CD4-positive, CD25-positive, alpha-beta regulatory T cell (primary cell): ENCODE data around the gene NCKAP5. TPM values are rescaled to one million over a fixed set of nuclear protein-coding genes. Genes with fewer than 3 reads are reported as not detected.
"Not testable (repeated sequence)": the region's sequence is repeated elsewhere in the genome, so short reads cannot be mapped to it uniquely, and the experiment has no call there.

Experiments
- ATAC-seq, 2 donors: fragments of 150-1000 bp; cut with Tn5 transposase; one replicate each; pipeline ENCODE4 v1.10.0; 2021; ENCODE audit warnings: low read depth in 2 of 2, moderate number of reproducible peaks in 2 of 2, moderate library complexity in 1 of 2
- DNase-seq, 3 donors: peaks; one replicate each; pipeline versions ENCODE4 v3.0.0 to v3.0.0-alpha.2; 2012 to 2022; ENCODE audit warnings: mixed read lengths in 1 of 3
- H3K27ac ChIP-seq: one replicate; pipeline ENCODE4 v1.7.0; 2013; ENCODE audit warnings: mild to moderate bottlenecking, low read length; ENCODE audit not compliant: insufficient read depth, poor library complexity, severe bottlenecking
- H3K27me3 ChIP-seq: one replicate; pipeline ENCODE4 v1.7.0; 2013; ENCODE audit warnings: low read length; ENCODE audit not compliant: control insufficient read depth, insufficient read depth
- H3K36me3 ChIP-seq: one replicate; pipeline ENCODE4 v1.7.0; 2013; ENCODE audit warnings: mild to moderate bottlenecking, low read length, moderate library complexity; ENCODE audit not compliant: control insufficient read depth, insufficient read depth
- H3K4me1 ChIP-seq: 2 replicates; pipeline ENCODE4 v1.7.0; 2013; ENCODE audit warnings: mild to moderate bottlenecking, low read length; ENCODE audit not compliant: insufficient read depth, control insufficient read depth, poor library complexity, severe bottlenecking
- H3K4me3 ChIP-seq: one replicate; pipeline ENCODE4 v1.7.0; 2013; ENCODE audit warnings: low read depth, mild to moderate bottlenecking, low read length, moderate library complexity
- H3K9me3 ChIP-seq, 2 experiments: 1 replicate in 1 of 2; 2 replicates in 1 of 2; pipeline ENCODE4 v1.7.0; 2013; ENCODE audit warnings: low read length in 2 of 2, mild to moderate bottlenecking in 1 of 2, moderate library complexity in 1 of 2; ENCODE audit not compliant: control insufficient read depth in 2 of 2
- H3K27ac Mint-ChIP-seq, 3 donors: one replicate each; pipeline ENCODE4 v1.8.0; 2020 to 2022; ENCODE audit warnings: mild to moderate bottlenecking in 3 of 3, mixed read lengths in 3 of 3, moderate library complexity in 2 of 3
- H3K27me3 Mint-ChIP-seq: one replicate; pipeline ENCODE4 v1.8.0; 2022; ENCODE audit warnings: mild to moderate bottlenecking, mixed read lengths
- H3K36me3 Mint-ChIP-seq: one replicate; pipeline ENCODE4 v1.8.0; 2020; ENCODE audit warnings: mixed read lengths
- H3K4me1 Mint-ChIP-seq, 4 donors: one replicate each; pipeline ENCODE4 v1.8.0; 2020 to 2022; ENCODE audit warnings: mixed read lengths in 4 of 4, mild to moderate bottlenecking in 1 of 4
- H3K4me3 Mint-ChIP-seq, 4 donors: one replicate each; pipeline ENCODE4 v1.8.0; 2020 to 2022; ENCODE audit warnings: mild to moderate bottlenecking in 4 of 4, mixed read lengths in 4 of 4, moderate library complexity in 3 of 4
- H3K9me3 Mint-ChIP-seq, 7 donors: one replicate each; pipeline ENCODE4 v1.8.0; 2020 to 2022; ENCODE audit warnings: mixed read lengths in 7 of 7, mild to moderate bottlenecking in 3 of 7, moderate library complexity in 2 of 7
- polyA plus RNA-seq, 4 donors: library from polyadenylated mRNA; unstranded; fragments of 300-500 nt; fragmentation: Illumina TruSeq; gene quantifications; one replicate each; pipeline ENCODE4 v1.2.3, GENCODE V29; 2021
- total RNA-seq: library from RNA; stranded (reverse); gene quantifications from one replicate; pipeline ENCODE4 v1.2.3, GENCODE V29; 2022

NCKAP5 gene
- total and polyA plus RNA-seq, 5 donors from 2014 or later: not detected

- H3K4me1 Mint-ChIP-seq: no peaks in the 10 kb centered on the region
- H3K4me3 Mint-ChIP-seq: no peak overlapping the region
- DNase-seq (no peak), ATAC-seq (no peak)
- Histone ChIP-seq H3K4me1 (no peaks in the 10 kb centered on the region), H3K36me3 (no peaks in the 10 kb centered on the region), H3K27me3 (no peaks in the 10 kb centered on the region), H3K4me3 (no peak overlapping the region), H3K27ac (no peak overlapping the region), H3K9me3 (no peaks in the 10 kb centered on the region)
- H3K9me3 Mint-ChIP-seq: peaks cover 0 to 6% (median 3%) of the 10 kb centered on the region in 7 donors
- no peaks in the 10 kb centered on the region for H3K27me3 Mint-ChIP-seq
- H3K27ac Mint-ChIP-seq: no peak overlapping the region
- no peaks in the 10 kb centered on the region for H3K36me3 Mint-ChIP-seq
Observed at GRCh38 chr2:132715386-132716351, 852.6 kb downstream of the NCKAP5 start.

GRCh38 chr2:132703396-132703795 lies 864.9 kb downstream of the NCKAP5 start:
- Mint-ChIP-seq H3K27ac (no peak overlapping the region), H3K9me3 (peaks cover 0 to 7% (median 2%) of the 10 kb centered on the region in 7 donors)
- ATAC-seq: no peak

GRCh38 chr2:132701810-132702209 lies 866.5 kb downstream of the NCKAP5 start:
- H3K27ac ChIP-seq: no peak overlapping the region
- Mint-ChIP-seq H3K27ac (no peak overlapping the region), H3K27me3 (no peaks in the 10 kb centered on the region), H3K4me1 (no peaks in the 10 kb centered on the region), H3K4me3 (no peak overlapping the region), H3K36me3 (no peaks in the 10 kb centered on the region), H3K9me3 (peaks cover 0 to 3% (median 2%) of the 10 kb centered on the region in 7 donors)
- ATAC-seq (no peak), DNase-seq (no peak)
- H3K9me3 ChIP-seq: no peaks in the 10 kb centered on the region
- no peak overlapping the region for H3K4me3 ChIP-seq
- H3K36me3 ChIP-seq: no peaks in the 10 kb centered on the region
- no peaks in the 10 kb centered on the region for H3K27me3 ChIP-seq
- H3K4me1 ChIP-seq: no peaks in the 10 kb centered on the region

More at GRCh38 chr2:132703396-132703795, 864.9 kb downstream of the NCKAP5 start:
- H3K27me3 ChIP-seq: no peaks in the 10 kb centered on the region
- Mint-ChIP-seq H3K4me3 (no peak overlapping the region), H3K27me3 (no peaks in the 10 kb centered on the region), H3K36me3 (no peaks in the 10 kb centered on the region), H3K4me1 (no peaks in the 10 kb centered on the region)
- no peak overlapping the region for H3K27ac ChIP-seq
- H3K4me3 ChIP-seq: no peak overlapping the region
- DNase-seq: no peak
- no peaks in the 10 kb centered on the region for H3K9me3 ChIP-seq
- no peaks in the 10 kb centered on the region for H3K4me1 ChIP-seq
- H3K36me3 ChIP-seq: no peaks in the 10 kb centered on the region

- DNase-seq, H3K4me3 ChIP-seq, H3K9me3 Mint-ChIP-seq, H3K27ac ChIP-seq, H3K4me1 ChIP-seq, H3K9me3 ChIP-seq, H3K4me1 Mint-ChIP-seq, H3K27me3 Mint-ChIP-seq, H3K4me3 Mint-ChIP-seq, H3K27ac Mint-ChIP-seq, H3K36me3 ChIP-seq, H3K36me3 Mint-ChIP-seq, ATAC-seq, H3K27me3 ChIP-seq: not testable (repeated sequence)
Observed at GRCh38 chr2:132699802-132700201, 868.5 kb downstream of the NCKAP5 start.

- not testable (repeated sequence) for H3K4me1 Mint-ChIP-seq, H3K27me3 Mint-ChIP-seq, H3K27me3 ChIP-seq
Observed at GRCh38 chr2:132698347-132698746, 869.9 kb downstream of the NCKAP5 start.

GRCh38 chr2:132697556-132698205 lies 870.6 kb downstream of the NCKAP5 start:
- Histone ChIP-seq H3K9me3 (no peaks in the 10 kb centered on the region), H3K4me3 (no peak overlapping the region), H3K27ac (no peak overlapping the region), H3K36me3 (no peaks in the 10 kb centered on the region), H3K27me3 (no peaks in the 10 kb centered on the region), H3K4me1 (no peaks in the 10 kb centered on the region)
- Mint-ChIP-seq H3K27me3 (no peaks in the 10 kb centered on the region), H3K4me3 (no peak overlapping the region), H3K4me1 (no peaks in the 10 kb centered on the region), H3K27ac (no peak overlapping the region), H3K9me3 (peaks cover 0 to 5% (median 2%) of the 10 kb centered on the region in 7 donors), H3K36me3 (no peaks in the 10 kb centered on the region)
- ATAC-seq: no peak
- no peak for DNase-seq

More at GRCh38 chr2:132698347-132698746, 869.9 kb downstream of the NCKAP5 start:
- not testable (repeated sequence) for H3K27ac Mint-ChIP-seq, ATAC-seq, H3K36me3 Mint-ChIP-seq, H3K9me3 ChIP-seq, H3K4me3 ChIP-seq, H3K4me3 Mint-ChIP-seq, H3K36me3 ChIP-seq, H3K27ac ChIP-seq, DNase-seq, H3K9me3 Mint-ChIP-seq, H3K4me1 ChIP-seq

GRCh38 chr2:132692816-132693215 lies 875.4 kb downstream of the NCKAP5 start:
- DNase-seq (no peak), ATAC-seq (no peak)
- no peak overlapping the region for H3K27ac ChIP-seq
- no peaks in the 10 kb centered on the region for H3K9me3 ChIP-seq
- no peak overlapping the region for H3K4me3 ChIP-seq
- H3K4me3 Mint-ChIP-seq: no peak overlapping the region
- no peaks in the 10 kb centered on the region for H3K36me3 Mint-ChIP-seq
- H3K36me3 ChIP-seq: no peaks in the 10 kb centered on the region
- H3K4me1 Mint-ChIP-seq: no peaks in the 10 kb centered on the region
- no peak overlapping the region for H3K27ac Mint-ChIP-seq
- H3K9me3 Mint-ChIP-seq: peaks cover 0 to 7% (median 2%) of the 10 kb centered on the region in 7 donors
- H3K27me3 Mint-ChIP-seq: no peaks in the 10 kb centered on the region
- H3K4me1 ChIP-seq: no peaks in the 10 kb centered on the region
- H3K27me3 ChIP-seq: no peaks in the 10 kb centered on the region
